GM12878 (cell line): ENCODE results near the gene EFNA4. TPM values are rescaled to one million over a fixed set of nuclear protein-coding genes. Genes with fewer than 3 reads are reported as not detected.

Source experiments
- ATAC-seq: fragments of 200-7000 bp; cut with Tn5 transposase; 3 replicates; pipeline ENCODE4 v1.9.1; 2020; ENCODE audit warnings: mild to moderate bottlenecking, moderate library complexity
- BruUV-seq: library from RNA; stranded (reverse); fragments of 400-500 nt; replicated peaks from 2 replicates; lab custom pipeline; 2021; lab: Mats Ljungman, UMichigan
- CTCF ChIA-PET: fragments of 300-600 bp; sonication (Branson Sonifier 250); formaldehyde crosslinking; extraction: SDS; loops from one replicate; lab custom pipeline; 2021; ENCODE audit warnings: inconsistent platforms; lab: Yijun Ruan, JAX
- POLR2A ChIA-PET: fragments of 350-600 bp; formaldehyde crosslinking; extraction: SDS; loops from one replicate; lab custom pipeline; 2021; ENCODE audit warnings: inconsistent platforms; lab: Charles Lee
- RAD21 ChIA-PET: fragments of 300-600 bp; sonication (Branson Sonifier 250); formaldehyde crosslinking; loops from one replicate; lab custom pipeline; 2023; ENCODE audit warnings: antibody characterized with exemption; ENCODE audit not compliant: unreplicated experiment; lab: Charles Lee
- SMC1A ChIA-PET: fragments of 300-600 bp; sonication (Branson Sonifier 250); formaldehyde crosslinking; loops from one replicate; lab custom pipeline; 2023; ENCODE audit not compliant: unreplicated experiment, uncharacterized antibody; lab: Charles Lee
- DNase-seq: peaks from one replicate; pipeline ENCODE4 v3.0.0-alpha.2; 2011; ENCODE audit warnings: low read depth, low spot score
- FAIRE-seq: peaks from 3 replicates; lab custom pipeline; 2011; peaks lifted over from hg19 to GRCh38; lab: Jason Lieb, UNC
- H2AFZ ChIP-seq: 2 replicates; pipeline ENCODE4 v1.6.0; 2011; ENCODE audit warnings: low read depth, low read length, control low read depth; ENCODE audit not compliant: control insufficient read depth
- H3K27ac ChIP-seq: 2 replicates; pipeline ENCODE4 v1.5.1; 2011; ENCODE audit warnings: control low read depth; ENCODE audit not compliant: control insufficient read depth, insufficient read depth
- H3K27me3 ChIP-seq, 2 experiments: replicated peaks in 1 of 2; 2 replicates each; pipeline versions ENCODE4 v1.6.0 to v1.6.1; 2011; ENCODE audit warnings: low read length in 1 of 2; ENCODE audit not compliant: control insufficient read depth in 2 of 2, insufficient read depth in 2 of 2
- H3K36me3 ChIP-seq, 2 experiments: 2 replicates each; pipeline ENCODE4 v1.5.1; 2011; ENCODE audit warnings: low read length in 1 of 2; ENCODE audit not compliant: control insufficient read depth in 2 of 2, insufficient read depth in 2 of 2
- H3K4me1 ChIP-seq: 2 replicates; pipeline ENCODE4 v1.6.1; 2011; ENCODE audit warnings: mild to moderate bottlenecking, low read length, moderate library complexity, mixed read lengths; ENCODE audit not compliant: control insufficient read depth, insufficient read depth
- H3K4me2 ChIP-seq: 2 replicates; pipeline ENCODE4 v1.6.0; 2011; ENCODE audit warnings: control low read depth; ENCODE audit not compliant: control insufficient read depth, insufficient read depth
- H3K4me3 ChIP-seq: fragments of 200-600 bp; sonication (generic); 2 replicates; pipeline ENCODE4 v1.5.1; 2016
- H3K79me2 ChIP-seq: 2 replicates; pipeline ENCODE4 v1.6.0; 2011; ENCODE audit warnings: low read length; ENCODE audit not compliant: control insufficient read depth, insufficient read depth
- H3K9ac ChIP-seq: 2 replicates; pipeline ENCODE4 v1.8.0; 2011; ENCODE audit warnings: low read length, control low read depth, mixed read lengths; ENCODE audit not compliant: control insufficient read depth, insufficient read depth
- H3K9me3 ChIP-seq: replicated peaks from 3 replicates; pipeline ENCODE4 v1.5.1; 2011; ENCODE audit warnings: mild to moderate bottlenecking, low read length; ENCODE audit not compliant: control insufficient read depth, insufficient read depth
- H4K20me1 ChIP-seq: 2 replicates; pipeline ENCODE4 v1.6.0; 2011; ENCODE audit not compliant: control insufficient read depth, insufficient read depth
- BCL3 ChIP-seq: IDR thresholded peaks from 2 replicates; pipeline ENCODE4 v1.6.1; 2011; ENCODE audit warnings: borderline replicate concordance, low read depth, mild to moderate bottlenecking, moderate library complexity, low read length; ENCODE audit not compliant: insufficient read depth, poor library complexity, severe bottlenecking
- BMI1 ChIP-seq: fragments of 450-650 bp; IDR thresholded peaks from 2 replicates; pipeline ENCODE4 v1.6.1; 2016; ENCODE audit warnings: mild to moderate bottlenecking, moderate library complexity, borderline replicate concordance
- CBX5 ChIP-seq: sonication (generic); IDR thresholded peaks from 2 replicates; pipeline ENCODE4 v1.6.1; 2016; ENCODE audit warnings: low read depth, moderate library complexity, mild to moderate bottlenecking, inconsistent platforms
- ELK1 ChIP-seq: IDR thresholded peaks from 2 replicates; pipeline ENCODE4 v1.6.1; 2012; ENCODE audit warnings: low read depth, low read length, improper control_type of control experiment
- HDGF ChIP-seq: fragments of 450-650 bp; IDR thresholded peaks from 2 replicates; pipeline ENCODE4 v1.6.1; 2016; ENCODE audit warnings: antibody characterized with exemption
- MTA2 ChIP-seq: fragments of 450-650 bp; IDR thresholded peaks from 2 replicates; pipeline ENCODE4 v1.6.1; 2016; ENCODE audit warnings: low read depth, mild to moderate bottlenecking, moderate library complexity
- NBN ChIP-seq: fragments of 450-650 bp; IDR thresholded peaks from 2 replicates; pipeline ENCODE4 v1.6.1; 2016
- PML ChIP-seq: IDR thresholded peaks from 2 replicates; pipeline ENCODE4 v1.6.1; 2012; ENCODE audit warnings: low read length, inconsistent platforms
- RAD51 ChIP-seq: fragments of 450-650 bp; IDR thresholded peaks from 2 replicates; pipeline ENCODE4 v1.6.1; 2016; ENCODE audit warnings: moderate library complexity, mild to moderate bottlenecking, inconsistent platforms
- RCOR1 ChIP-seq: conservative IDR thresholded peaks from 2 replicates; pipeline ENCODE4 v1.6.1; 2012; ENCODE audit warnings: low read depth, low read length, improper control_type of control experiment
- STAT3 ChIP-seq: IDR thresholded peaks from 2 replicates; pipeline ENCODE4 v1.6.1; 2011; ENCODE audit warnings: low read depth, low read length, improper control_type of control experiment
- ZNF207 ChIP-seq: fragments of 450-650 bp; IDR thresholded peaks from 2 replicates; pipeline ENCODE4 v1.6.1; 2014; ENCODE audit warnings: antibody characterized with exemption, mild to moderate bottlenecking, borderline replicate concordance
- ZNF274 ChIP-seq: IDR thresholded peaks from one replicate; pipeline ENCODE4 v1.8.0; 2011; ENCODE audit not compliant: insufficient read length, insufficient read depth
- WGBS: methylation state at CpG from one replicate; pipeline ENCODE4 v1.1.6; 2016; ENCODE audit warnings: low lambda C conversion rate; ENCODE audit not compliant: insufficient replicate concordance, insufficient coverage; ENCODE audit errors: missing lambda C conversion rate; 5-methylcytosine and 5-hydroxymethylcytosine counted together
- in situ Hi-C: fragments of 300-500 bp; cut with MboI; formaldehyde crosslinking; loops from 9 replicates; pipeline ENCODE4 v1.14.3; 2018; ENCODE audit warnings: mixed read lengths
- intact Hi-C: fragments of 100-400 bp; cut with micrococcal nuclease; formaldehyde crosslinking; loops from one replicate; pipeline ENCODE4 v1.14.2; 2022; ENCODE audit not compliant: unreplicated experiment
- polyA plus RNA-seq, 11 experiments: library from polyadenylated mRNA; depleted of rRNA in 4 of 11; unstranded in 6 of 11; stranded (reverse) in 5 of 11; fragments of >200 nt; fragmentation: Nextera tagmentation in 4 of 11; fragmentation: Illumina TruSeq in 1 of 11; extraction: Ambion mirVana in 4 of 11; extraction: Trizol in 1 of 11; gene quantifications; 1 replicate in 1 of 11; 2 replicates in 10 of 11; pipeline versions ENCODE4 v1.2.1 to v1.2.3, GENCODE V29; 2011 to 2016; ENCODE audit warnings: inconsistent platforms in 2 of 11, missing spikeins in 2 of 11, low read depth in 1 of 11
- total RNA-seq, 4 experiments: library from RNA; depleted of rRNA in 3 of 4; stranded (reverse); fragments of >200 nt in 3 of 4; fragmentation: Illumina TruSeq in 1 of 4; extraction: Trizol in 1 of 4; gene quantifications; 2 replicates each; pipeline versions ENCODE4 v1.2.1 to v1.2.3, GENCODE V29; 2013 to 2021
- TF ChIP-seq, protein P1 (sequence below): fragments of 150-350 bp; IDR thresholded peaks from 2 replicates; pipeline ENCODE4 v1.6.1; 2014; ENCODE audit warnings: mild to moderate bottlenecking, low read depth, low read length

Gene EFNA4
- total and polyA plus RNA-seq, 10 of the 15 experiments (the other 5 are each of a cell fraction or from before 2014, with no cell fraction given), result 0.52 to 14.1 (median 4.8) TPM

- H3K9me3 ChIP-seq, result no peaks in the 10 kb centered on the region
- H3K79me2 ChIP-seq, result no peaks in the 10 kb centered on the region
- H4K20me1 ChIP-seq, result no peaks in the 10 kb centered on the region
- no peaks in the 10 kb centered on the region for H3K36me3 ChIP-seq
- FAIRE-seq (no peak), DNase-seq (no peak), ATAC-seq (no peak)
- CTCF ChIA-PET, result interaction anchor here (1.4 kb wide), 1 partner anchor 12 kb away, joined by 4 read pairs; no protein-coding TSS in a partner anchor
- H2AFZ ChIP-seq, result no peak overlapping the region
- no peak overlapping the region for H3K4me2 ChIP-seq
- intact Hi-C loops (no loop called here), in situ Hi-C loops (no loop called here)
- no peak for TF ChIP-seq PML
- TF ChIP-seq BCL3, result no peak
- no peak for TF ChIP-seq ZNF274
- no peak for TF ChIP-seq NBN
- H3K27ac ChIP-seq, result no peak overlapping the region
- WGBS, result 52% methylated on average over 12 of the region's 12 CpGs
- H3K4me1 ChIP-seq, result no peaks in the 10 kb centered on the region
- SMC1A ChIA-PET, result no interaction called here
- no peak overlapping the region for H3K9ac ChIP-seq
- no peak overlapping the region for H3K4me3 ChIP-seq
- POLR2A ChIA-PET, result interaction anchor here (1.3 kb wide), 1 partner anchor 50 kb away, joined by 4 read pairs; the partner anchor contains the start of gene FLAD1
- BruUV-seq, result no TSS peak
- RAD21 ChIA-PET, result no interaction called here
- H3K27me3 ChIP-seq, result peaks cover 0 to 3% of the 10 kb centered on the region in 2 experiments; a peak in 1 of 4 replicates
These were observed 30.7 kb upstream of the EFNA4 start for GRCh38 chr1:155032886-155033285.

- Histone ChIP-seq H3K27me3 (peaks cover 2 to 5% of the 10 kb centered on the region in 2 experiments; a peak in 1 of 4 replicates), H3K9me3 (no peaks in the 10 kb centered on the region), H3K79me2 (no peaks in the 10 kb centered on the region), H3K4me3 (no peak within 1 kb of the TSS), H2AFZ (no peak within 1 kb of the TSS), H3K27ac (no peak within 1 kb of the TSS), H3K36me3 (no peaks in the 10 kb centered on the region), H3K4me2 (no peak within 1 kb of the TSS), H4K20me1 (no peaks in the 10 kb centered on the region), H3K9ac (no peak within 1 kb of the TSS), H3K4me1 (no peaks in the 10 kb centered on the region)
- DNase-seq, result no peak
- intact Hi-C loops, result no loop called here
- WGBS, result 69% methylated on average over 9 of the region's 9 CpGs
- ChIA-PET POLR2A (interaction anchor here (1.3 kb wide), 1 partner anchor 50 kb away, joined by 4 read pairs; the partner anchor contains the start of gene FLAD1), RAD21 (no interaction called here), CTCF (no interaction called here), SMC1A (no interaction called here)
- in situ Hi-C loops, result no loop called here
- FAIRE-seq, result no peak
- no peak for ATAC-seq
- BruUV-seq, result no TSS peak
- no peak for TF ChIP-seq CBX5
- no peak for TF ChIP-seq RCOR1
- TF ChIP-seq RAD51, result no peak
- no peak for TF ChIP-seq ZNF207
- TF ChIP-seq, protein P1, sequence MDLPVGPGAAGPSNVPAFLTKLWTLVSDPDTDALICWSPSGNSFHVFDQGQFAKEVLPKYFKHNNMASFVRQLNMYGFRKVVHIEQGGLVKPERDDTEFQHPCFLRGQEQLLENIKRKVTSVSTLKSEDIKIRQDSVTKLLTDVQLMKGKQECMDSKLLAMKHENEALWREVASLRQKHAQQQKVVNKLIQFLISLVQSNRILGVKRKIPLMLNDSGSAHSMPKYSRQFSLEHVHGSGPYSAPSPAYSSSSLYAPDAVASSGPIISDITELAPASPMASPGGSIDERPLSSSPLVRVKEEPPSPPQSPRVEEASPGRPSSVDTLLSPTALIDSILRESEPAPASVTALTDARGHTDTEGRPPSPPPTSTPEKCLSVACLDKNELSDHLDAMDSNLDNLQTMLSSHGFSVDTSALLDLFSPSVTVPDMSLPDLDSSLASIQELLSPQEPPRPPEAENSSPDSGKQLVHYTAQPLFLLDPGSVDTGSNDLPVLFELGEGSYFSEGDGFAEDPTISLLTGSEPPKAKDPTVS, result no peak
- TF ChIP-seq STAT3, result no peak
- no peak for TF ChIP-seq ELK1
- TF ChIP-seq HDGF, result no peak
- TF ChIP-seq MTA2, result no peak
- no peak for TF ChIP-seq BMI1
These were observed 30.0 kb upstream of the EFNA4 start, which contains the start of the genes DCST1 and DCST2 for GRCh38 chr1:155033524-155033923. DCST1 (plus strand) TSS chr1:155033824; CDS start chr1:155034037, 213 bp downstream. DCST2 (minus strand) TSS chr1:155033781; CDS start chr1:155033701, 80 bp downstream.
